GM23338 (cell line): ENCODE measurements around the gene PSMB7. TPM values are rescaled to one million over a fixed set of nuclear protein-coding genes. Genes with fewer than 3 reads are reported as not detected.

ENCODE experiments used
- ATAC-seq: fragments of 200-7000 bp; cut with Tn5 transposase; 3 replicates; pipeline ENCODE4 v1.9.1; 2020
- DNase-seq: peaks from one replicate; pipeline ENCODE4 v3.0.0-alpha.2; 2015; ENCODE audit warnings: low spot score
- H2AFZ ChIP-seq: fragments of 200-600 bp; sonication (generic); 2 replicates; pipeline ENCODE4 v1.8.0; 2016; ENCODE audit warnings: antibody characterized with exemption, mild to moderate bottlenecking, moderate library complexity
- H3F3A ChIP-seq: fragments of 200-600 bp; sonication (generic); replicated peaks from 2 replicates; pipeline ENCODE4 v1.8.0; 2017; ENCODE audit warnings: antibody characterized with exemption, mixed run types, low read depth
- H3K27ac ChIP-seq: fragments of 200-600 bp; sonication (generic); 2 replicates; pipeline ENCODE4 v1.6.1; 2016; ENCODE audit warnings: low read depth
- H3K27me3 ChIP-seq: fragments of 200-600 bp; sonication (generic); 2 replicates; pipeline ENCODE4 v1.8.0; 2016; ENCODE audit warnings: mild to moderate bottlenecking, mixed run types, moderate library complexity; ENCODE audit not compliant: insufficient read depth
- H3K36me3 ChIP-seq: fragments of 200-600 bp; sonication (generic); 2 replicates; pipeline ENCODE4 v1.8.0; 2016; ENCODE audit warnings: mild to moderate bottlenecking; ENCODE audit not compliant: insufficient read depth
- H3K4me1 ChIP-seq: fragments of 200-600 bp; sonication (generic); 2 replicates; pipeline ENCODE4 v1.8.0; 2016; ENCODE audit warnings: mild to moderate bottlenecking, moderate library complexity; ENCODE audit not compliant: insufficient read depth
- H3K4me2 ChIP-seq: fragments of 200-600 bp; sonication (generic); 2 replicates; pipeline ENCODE4 v1.7.1; 2017; ENCODE audit warnings: mixed run types
- H3K4me3 ChIP-seq: fragments of 200-600 bp; sonication (generic); 2 replicates; pipeline ENCODE4 v1.6.1; 2016; ENCODE audit warnings: mixed run types
- H3K79me2 ChIP-seq: fragments of 200-600 bp; sonication (generic); replicated peaks from 2 replicates; pipeline ENCODE4 v1.8.0; 2017; ENCODE audit warnings: mild to moderate bottlenecking; ENCODE audit not compliant: insufficient read depth
- H3K9me2 ChIP-seq: fragments of 200-600 bp; sonication (generic); 2 replicates; pipeline ENCODE4 v1.8.0; 2017; ENCODE audit not compliant: insufficient read depth
- H4K20me1 ChIP-seq: fragments of 200-600 bp; sonication (generic); replicated peaks from 2 replicates; pipeline ENCODE4 v1.8.0; 2017; ENCODE audit warnings: mild to moderate bottlenecking; ENCODE audit not compliant: insufficient read depth
- H3K27ac Mint-ChIP-seq: 2 replicates; pipeline ENCODE4 v1.8.0; 2020; ENCODE audit warnings: inconsistent platforms, mild to moderate bottlenecking, moderate library complexity, mixed read lengths
- H3K27me3 Mint-ChIP-seq: 3 replicates; pipeline ENCODE4 v1.8.0; 2022; ENCODE audit warnings: low read depth, mild to moderate bottlenecking, moderate library complexity, mixed read lengths, inconsistent platforms; ENCODE audit not compliant: insufficient read depth, poor library complexity
- H3K36me3 Mint-ChIP-seq: 3 replicates; pipeline ENCODE4 v1.8.0; 2021; ENCODE audit warnings: low read depth, mild to moderate bottlenecking, inconsistent platforms, moderate library complexity, mixed read lengths
- H3K4me1 Mint-ChIP-seq: 3 replicates; pipeline ENCODE4 v1.8.0; 2020; ENCODE audit warnings: mild to moderate bottlenecking, inconsistent platforms, mixed read lengths
- H3K4me3 Mint-ChIP-seq: 3 replicates; pipeline ENCODE4 v1.8.0; 2021; ENCODE audit warnings: moderate library complexity, mild to moderate bottlenecking, inconsistent platforms, mixed read lengths
- H3K9me3 Mint-ChIP-seq: 3 replicates; pipeline ENCODE4 v1.8.0; 2020; ENCODE audit warnings: moderate library complexity, mild to moderate bottlenecking, inconsistent platforms, mixed read lengths
- EZH2phosphoT487 ChIP-seq: fragments of 200-600 bp; sonication (generic); IDR thresholded peaks from one replicate; pipeline ENCODE4 v1.8.1; 2018; ENCODE audit warnings: antibody characterized with exemption; ENCODE audit not compliant: unreplicated experiment
- JUNB ChIP-seq: IDR thresholded peaks from one replicate; pipeline ENCODE4 v1.6.1; 2016; ENCODE audit warnings: antibody characterized with exemption; ENCODE audit not compliant: unreplicated experiment
- NANOG ChIP-seq: IDR thresholded peaks from 2 replicates; pipeline ENCODE4 v1.6.1; 2016; ENCODE audit warnings: antibody characterized with exemption, borderline replicate concordance
- POLR2AphosphoS5 ChIP-seq: IDR thresholded peaks from 2 replicates; pipeline ENCODE4 v1.6.1; 2016; ENCODE audit warnings: antibody characterized with exemption, low read depth
- REST ChIP-seq: IDR thresholded peaks from one replicate; pipeline ENCODE4 v1.6.1; 2018; ENCODE audit warnings: antibody characterized with exemption; ENCODE audit not compliant: unreplicated experiment
- STAT1 ChIP-seq: IDR thresholded peaks from one replicate; pipeline ENCODE4 v1.6.1; 2016; ENCODE audit warnings: antibody characterized with exemption; ENCODE audit not compliant: unreplicated experiment
- polyA plus RNA-seq: library from polyadenylated mRNA; unstranded; fragments of >200 nt; fragmentation: Nextera tagmentation; extraction: Ambion mirVana; gene quantifications from 2 replicates; pipeline ENCODE4 v1.2.1, GENCODE V29; 2016
- total RNA-seq: library from RNA; depleted of rRNA; stranded (reverse); fragments of >200 nt; shearing (Covaris generic); gene quantifications from 2 replicates; pipeline ENCODE4 v1.2.3, GENCODE V29; 2014
- TF ChIP-seq, protein P1 (sequence below): fragments of 250-450 bp; sonication (Bioruptor Pico); IDR thresholded peaks from 2 replicates; pipeline ENCODE4 v1.5.0; 2020; ENCODE audit warnings: mild to moderate bottlenecking, moderate library complexity
- TF ChIP-seq, protein P2 (sequence below), 2 experiments: fragments of 200-600 bp in 1 of 2; sonication (generic) in 1 of 2; conservative IDR thresholded peaks; 2 replicates each; pipeline versions ENCODE4 v1.5.1 to v1.6.1; 2016 to 2017; ENCODE audit warnings: antibody characterized with exemption in 2 of 2, low read depth in 2 of 2, mild to moderate bottlenecking in 2 of 2, moderate library complexity in 1 of 2

PSMB7 gene
- total and polyA plus RNA-seq, 2 experiments from 2014 or later: 255 to 268 TPM

DNA sequence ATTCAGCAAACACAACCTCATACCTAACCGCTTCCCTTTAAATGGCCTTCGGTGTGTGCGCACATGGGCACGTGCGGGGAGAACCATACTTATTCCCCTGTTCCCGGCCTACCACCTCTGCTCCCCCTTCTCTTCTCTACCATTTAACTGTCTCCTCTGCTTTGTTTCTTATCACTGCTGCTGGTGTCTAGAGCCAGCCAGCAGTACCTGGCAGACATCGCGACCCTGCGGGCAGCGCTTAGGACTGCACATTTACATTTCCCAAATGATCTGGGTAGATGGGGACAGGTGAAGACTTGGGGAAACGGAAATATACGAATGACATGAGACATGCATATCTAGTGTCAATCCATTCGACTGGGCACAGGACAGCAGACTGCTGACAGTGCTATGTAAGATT, 56.6 kb downstream of the PSMB7 start (continued):
- TF ChIP-seq, protein P1, sequence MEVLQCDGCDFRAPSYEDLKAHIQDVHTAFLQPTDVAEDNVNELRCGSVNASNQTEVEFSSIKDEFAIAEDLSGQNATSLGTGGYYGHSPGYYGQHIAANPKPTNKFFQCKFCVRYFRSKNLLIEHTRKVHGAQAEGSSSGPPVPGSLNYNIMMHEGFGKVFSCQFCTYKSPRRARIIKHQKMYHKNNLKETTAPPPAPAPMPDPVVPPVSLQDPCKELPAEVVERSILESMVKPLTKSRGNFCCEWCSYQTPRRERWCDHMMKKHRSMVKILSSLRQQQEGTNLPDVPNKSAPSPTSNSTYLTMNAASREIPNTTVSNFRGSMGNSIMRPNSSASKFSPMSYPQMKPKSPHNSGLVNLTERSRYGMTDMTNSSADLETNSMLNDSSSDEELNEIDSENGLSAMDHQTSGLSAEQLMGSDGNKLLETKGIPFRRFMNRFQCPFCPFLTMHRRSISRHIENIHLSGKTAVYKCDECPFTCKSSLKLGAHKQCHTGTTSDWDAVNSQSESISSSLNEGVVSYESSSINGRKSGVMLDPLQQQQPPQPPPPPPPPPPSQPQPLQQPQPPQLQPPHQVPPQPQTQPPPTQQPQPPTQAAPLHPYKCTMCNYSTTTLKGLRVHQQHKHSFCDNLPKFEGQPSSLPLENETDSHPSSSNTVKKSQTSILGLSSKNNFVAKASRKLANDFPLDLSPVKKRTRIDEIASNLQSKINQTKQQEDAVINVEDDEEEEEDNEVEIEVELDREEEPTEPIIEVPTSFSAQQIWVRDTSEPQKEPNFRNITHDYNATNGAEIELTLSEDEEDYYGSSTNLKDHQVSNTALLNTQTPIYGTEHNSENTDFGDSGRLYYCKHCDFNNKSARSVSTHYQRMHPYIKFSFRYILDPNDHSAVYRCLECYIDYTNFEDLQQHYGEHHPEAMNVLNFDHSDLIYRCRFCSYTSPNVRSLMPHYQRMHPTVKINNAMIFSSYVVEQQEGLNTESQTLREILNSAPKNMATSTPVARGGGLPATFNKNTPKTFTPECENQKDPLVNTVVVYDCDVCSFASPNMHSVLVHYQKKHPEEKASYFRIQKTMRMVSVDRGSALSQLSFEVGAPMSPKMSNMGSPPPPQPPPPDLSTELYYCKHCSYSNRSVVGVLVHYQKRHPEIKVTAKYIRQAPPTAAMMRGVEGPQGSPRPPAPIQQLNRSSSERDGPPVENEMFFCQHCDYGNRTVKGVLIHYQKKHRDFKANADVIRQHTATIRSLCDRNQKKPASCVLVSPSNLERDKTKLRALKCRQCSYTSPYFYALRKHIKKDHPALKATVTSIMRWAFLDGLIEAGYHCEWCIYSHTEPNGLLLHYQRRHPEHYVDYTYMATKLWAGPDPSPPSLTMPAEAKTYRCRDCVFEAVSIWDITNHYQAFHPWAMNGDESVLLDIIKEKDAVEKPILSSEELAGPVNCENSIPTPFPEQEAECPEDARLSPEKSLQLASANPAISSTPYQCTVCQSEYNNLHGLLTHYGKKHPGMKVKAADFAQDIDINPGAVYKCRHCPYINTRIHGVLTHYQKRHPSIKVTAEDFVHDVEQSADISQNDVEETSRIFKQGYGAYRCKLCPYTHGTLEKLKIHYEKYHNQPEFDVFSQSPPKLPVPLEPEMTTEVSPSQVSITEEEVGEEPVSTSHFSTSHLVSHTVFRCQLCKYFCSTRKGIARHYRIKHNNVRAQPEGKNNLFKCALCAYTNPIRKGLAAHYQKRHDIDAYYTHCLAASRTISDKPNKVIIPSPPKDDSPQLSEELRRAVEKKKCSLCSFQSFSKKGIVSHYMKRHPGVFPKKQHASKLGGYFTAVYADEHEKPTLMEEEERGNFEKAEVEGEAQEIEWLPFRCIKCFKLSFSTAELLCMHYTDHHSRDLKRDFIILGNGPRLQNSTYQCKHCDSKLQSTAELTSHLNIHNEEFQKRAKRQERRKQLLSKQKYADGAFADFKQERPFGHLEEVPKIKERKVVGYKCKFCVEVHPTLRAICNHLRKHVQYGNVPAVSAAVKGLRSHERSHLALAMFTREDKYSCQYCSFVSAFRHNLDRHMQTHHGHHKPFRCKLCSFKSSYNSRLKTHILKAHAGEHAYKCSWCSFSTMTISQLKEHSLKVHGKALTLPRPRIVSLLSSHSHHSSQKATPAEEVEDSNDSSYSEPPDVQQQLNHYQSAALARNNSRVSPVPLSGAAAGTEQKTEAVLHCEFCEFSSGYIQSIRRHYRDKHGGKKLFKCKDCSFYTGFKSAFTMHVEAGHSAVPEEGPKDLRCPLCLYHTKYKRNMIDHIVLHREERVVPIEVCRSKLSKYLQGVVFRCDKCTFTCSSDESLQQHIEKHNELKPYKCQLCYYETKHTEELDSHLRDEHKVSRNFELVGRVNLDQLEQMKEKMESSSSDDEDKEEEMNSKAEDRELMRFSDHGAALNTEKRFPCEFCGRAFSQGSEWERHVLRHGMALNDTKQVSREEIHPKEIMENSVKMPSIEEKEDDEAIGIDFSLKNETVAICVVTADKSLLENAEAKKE: no peak
- no peak for TF ChIP-seq POLR2AphosphoS5

DNA sequence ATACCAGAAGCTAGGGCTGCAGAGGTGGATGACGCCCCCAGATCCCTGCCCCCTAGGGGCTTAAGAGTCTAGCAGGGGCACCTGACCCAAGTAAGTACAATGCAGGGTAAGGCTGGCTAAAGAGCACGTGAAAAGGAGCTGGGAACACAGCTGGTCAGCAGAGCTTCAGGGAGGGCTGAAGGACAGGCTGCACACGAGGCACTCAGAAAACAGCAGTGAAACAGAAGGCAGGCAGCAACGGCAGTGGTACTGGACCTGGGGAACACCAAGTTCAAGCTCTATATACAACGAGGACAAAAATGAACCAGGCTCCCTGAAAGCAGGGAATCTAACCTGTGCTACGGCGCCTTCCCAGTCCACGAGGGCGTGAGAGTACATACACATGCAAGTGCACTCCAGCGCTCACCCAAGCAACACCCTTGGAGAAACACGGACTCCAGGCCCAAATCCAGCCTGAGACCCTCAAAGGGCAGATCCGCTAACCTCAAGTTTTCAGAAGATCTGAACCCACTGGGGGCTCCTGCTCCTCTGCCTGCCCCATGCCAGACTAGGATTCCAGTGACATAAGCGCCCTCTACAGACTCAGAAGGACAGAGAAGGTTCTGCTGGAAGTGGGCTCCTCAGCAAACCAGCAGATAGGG, 57.4 kb downstream of the PSMB7 start:
- peaks cover 63% of the 10 kb centered on the region for H3K79me2 ChIP-seq
- TF ChIP-seq EZH2phosphoT487 (no peak), REST (no peak), STAT1 (no peak), JUNB (no peak), NANOG (no peak), POLR2AphosphoS5 (no peak)
- TF ChIP-seq, protein P2, sequence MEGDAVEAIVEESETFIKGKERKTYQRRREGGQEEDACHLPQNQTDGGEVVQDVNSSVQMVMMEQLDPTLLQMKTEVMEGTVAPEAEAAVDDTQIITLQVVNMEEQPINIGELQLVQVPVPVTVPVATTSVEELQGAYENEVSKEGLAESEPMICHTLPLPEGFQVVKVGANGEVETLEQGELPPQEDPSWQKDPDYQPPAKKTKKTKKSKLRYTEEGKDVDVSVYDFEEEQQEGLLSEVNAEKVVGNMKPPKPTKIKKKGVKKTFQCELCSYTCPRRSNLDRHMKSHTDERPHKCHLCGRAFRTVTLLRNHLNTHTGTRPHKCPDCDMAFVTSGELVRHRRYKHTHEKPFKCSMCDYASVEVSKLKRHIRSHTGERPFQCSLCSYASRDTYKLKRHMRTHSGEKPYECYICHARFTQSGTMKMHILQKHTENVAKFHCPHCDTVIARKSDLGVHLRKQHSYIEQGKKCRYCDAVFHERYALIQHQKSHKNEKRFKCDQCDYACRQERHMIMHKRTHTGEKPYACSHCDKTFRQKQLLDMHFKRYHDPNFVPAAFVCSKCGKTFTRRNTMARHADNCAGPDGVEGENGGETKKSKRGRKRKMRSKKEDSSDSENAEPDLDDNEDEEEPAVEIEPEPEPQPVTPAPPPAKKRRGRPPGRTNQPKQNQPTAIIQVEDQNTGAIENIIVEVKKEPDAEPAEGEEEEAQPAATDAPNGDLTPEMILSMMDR (conservative IDR thresholded peaks at IDR 0.05; ENCODE audit: low read depth in 2 of 2): peak; percentile 49 to 73

More for the DNA sequence above, 57.4 kb downstream of the PSMB7 start:
- Mint-ChIP-seq H3K36me3 (peaks cover 31% of the 10 kb centered on the region; the same call in 1 of the 3 replicates), H3K9me3 (no peaks in the 10 kb centered on the region), H3K4me1 (peaks cover 16% of the 10 kb centered on the region), H3K4me3 (no peak overlapping the region), H3K27ac (no peak overlapping the region), H3K27me3 (peaks cover 18% of the 10 kb centered on the region)
- H4K20me1 ChIP-seq: peaks cover 37% of the 10 kb centered on the region
- no peaks in the 10 kb centered on the region for H3K4me1 ChIP-seq
- no peak overlapping the region for H3K4me3 ChIP-seq
- no peaks in the 10 kb centered on the region for H3K9me2 ChIP-seq
- H3K27me3 ChIP-seq: no peaks in the 10 kb centered on the region
- H3F3A ChIP-seq: no peaks in the 10 kb centered on the region
- H2AFZ ChIP-seq: no peak overlapping the region
- DNase-seq: peak; percentile 66
- peak; percentile 69 for ATAC-seq
- H3K27ac ChIP-seq: no peak overlapping the region
- H3K36me3 ChIP-seq: peaks cover 6% of the 10 kb centered on the region; the same call in 1 of the 2 replicates
- H3K4me2 ChIP-seq: no peak overlapping the region
